IMR-90 (cell line): ENCODE measurements around the gene TOMM20. TPM values are rescaled to one million over a fixed set of nuclear protein-coding genes. Genes with fewer than 3 reads are reported as not detected.

Source experiments
- ATAC-seq: fragments of 200-7000 bp; cut with Tn5 transposase; 2 replicates; pipeline ENCODE4 v1.9.1; 2020; ENCODE audit warnings: low read depth, mild to moderate bottlenecking, moderate library complexity
- BruUV-seq: library from RNA; stranded (reverse); fragments of 400-500 nt; replicated peaks from 2 replicates; lab custom pipeline; 2021; lab: Mats Ljungman, UMichigan
- CTCF ChIA-PET: fragments of 300-600 bp; formaldehyde crosslinking; extraction: SDS; loops from one replicate; lab custom pipeline; 2021; ENCODE audit warnings: antibody characterized with exemption; lab: Yijun Ruan, JAX
- POLR2A ChIA-PET: fragments of 300-600 bp; sonication (Branson Sonifier 250); formaldehyde crosslinking; loops from one replicate; lab custom pipeline; 2022; ENCODE audit warnings: antibody characterized with exemption; ENCODE audit not compliant: unreplicated experiment; lab: Charles Lee
- DNase-seq: peaks from one replicate; pipeline ENCODE4 v3.0.0; 2013
- H2AFZ ChIP-seq: replicated peaks from 2 replicates; pipeline ENCODE3; 2013; ENCODE audit warnings: low read length, mild to moderate bottlenecking; ENCODE audit not compliant: poor library complexity
- H2AK5ac ChIP-seq: 2 replicates; pipeline ENCODE4 v1.6.1; 2013; ENCODE audit warnings: low read depth, low read length, inconsistent platforms
- H2AK9ac ChIP-seq: replicated peaks from 2 replicates; pipeline ENCODE3; 2013; ENCODE audit warnings: mild to moderate bottlenecking, low read depth, low read length, moderate library complexity; ENCODE audit not compliant: poor library complexity
- H2BK120ac ChIP-seq: 2 replicates; pipeline ENCODE4 v1.6.1; 2013; ENCODE audit warnings: low read depth, low read length, inconsistent platforms
- H2BK15ac ChIP-seq: 3 replicates; pipeline ENCODE4 v1.6.1; 2013; ENCODE audit warnings: low read depth, low read length, inconsistent platforms
- H2BK20ac ChIP-seq: 2 replicates; pipeline ENCODE4 v1.6.1; 2013; ENCODE audit warnings: low read depth, mild to moderate bottlenecking, inconsistent platforms, low read length, moderate library complexity
- H2BK5ac ChIP-seq: 2 replicates; pipeline ENCODE4 v1.6.1; 2013; ENCODE audit warnings: mild to moderate bottlenecking, low read depth, low read length, inconsistent platforms; ENCODE audit not compliant: poor library complexity, severe bottlenecking
- H3K14ac ChIP-seq: replicated peaks from 2 replicates; pipeline ENCODE4 v1.6.1; 2013; ENCODE audit warnings: low read depth, low read length, inconsistent platforms
- H3K18ac ChIP-seq: 2 replicates; pipeline ENCODE4 v1.6.1; 2013; ENCODE audit warnings: low read depth, low read length, control low read depth
- H3K23ac ChIP-seq: 2 replicates; pipeline ENCODE4 v1.6.1; 2013; ENCODE audit warnings: low read depth, low read length, inconsistent platforms
- H3K27ac ChIP-seq: 2 replicates; pipeline ENCODE4 v1.5.1; 2013; ENCODE audit warnings: mild to moderate bottlenecking, control low read depth, low read length; ENCODE audit not compliant: insufficient read depth
- H3K27me3 ChIP-seq: 2 replicates; pipeline ENCODE4 v1.6.1; 2013; ENCODE audit warnings: low read length; ENCODE audit not compliant: control insufficient read depth, insufficient read depth
- H3K36me3 ChIP-seq: 2 replicates; pipeline ENCODE4 v1.6.1; 2013; ENCODE audit warnings: low read length, mixed read lengths; ENCODE audit not compliant: control insufficient read depth, insufficient read depth
- H3K4ac ChIP-seq: 2 replicates; pipeline ENCODE4 v1.6.1; 2013; ENCODE audit warnings: low read depth, low read length, inconsistent platforms
- H3K4me1 ChIP-seq: 2 replicates; pipeline ENCODE4 v1.6.1; 2013; ENCODE audit warnings: low read length, mixed read lengths; ENCODE audit not compliant: control insufficient read depth, insufficient read depth
- H3K4me2 ChIP-seq: 2 replicates; pipeline ENCODE4 v1.6.1; 2013; ENCODE audit warnings: low read depth, mild to moderate bottlenecking, control low read depth, low read length, moderate library complexity
- H3K4me3 ChIP-seq: 2 replicates; pipeline ENCODE4 v1.5.1; 2013; ENCODE audit warnings: low read depth, mild to moderate bottlenecking, control low read depth, low read length, moderate library complexity; ENCODE audit not compliant: insufficient read depth
- H3K56ac ChIP-seq: 2 replicates; pipeline ENCODE4 v1.6.1; 2013; ENCODE audit warnings: low read length, inconsistent platforms; ENCODE audit not compliant: insufficient read depth; ENCODE audit errors: extremely low read depth
- H3K79me1 ChIP-seq, 2 experiments: 2 replicates each; pipeline ENCODE4 v1.6.1; 2013; ENCODE audit warnings: low read length in 2 of 2, inconsistent platforms in 1 of 2, low read depth in 1 of 2
- H3K9ac ChIP-seq: 2 replicates; pipeline ENCODE4 v1.6.1; 2013; ENCODE audit warnings: low read depth, low read length, control low read depth
- H3K9me1 ChIP-seq: 2 replicates; pipeline ENCODE4 v1.6.1; 2013; ENCODE audit warnings: low read length, inconsistent platforms; ENCODE audit not compliant: insufficient read depth
- H3K9me3 ChIP-seq: 2 replicates; pipeline ENCODE4 v1.6.1; 2013; ENCODE audit warnings: low read length; ENCODE audit not compliant: control insufficient read depth, insufficient read depth
- H4K20me1 ChIP-seq: 2 replicates; pipeline ENCODE4 v1.6.1; 2013; ENCODE audit warnings: low read length, inconsistent platforms; ENCODE audit not compliant: insufficient read depth
- H4K5ac ChIP-seq: 2 replicates; pipeline ENCODE4 v1.6.1; 2013; ENCODE audit warnings: mild to moderate bottlenecking, low read depth, low read length, control low read depth
- H4K8ac ChIP-seq, 2 experiments: 2 replicates each; pipeline ENCODE4 v1.6.1; 2013; ENCODE audit warnings: low read depth in 2 of 2, low read length in 2 of 2, control low read depth in 1 of 2, inconsistent platforms in 1 of 2
- H4K91ac ChIP-seq: 2 replicates; pipeline ENCODE4 v1.6.1; 2013; ENCODE audit warnings: low read depth, low read length, inconsistent platforms; ENCODE audit not compliant: insufficient read depth
- BHLHE40 ChIP-seq: fragments of 150-350 bp; IDR thresholded peaks from 2 replicates; pipeline ENCODE4 v1.6.1; 2016; ENCODE audit warnings: mild to moderate bottlenecking, low read depth, low read length
- CHD1 ChIP-seq: IDR thresholded peaks from 2 replicates; pipeline ENCODE4 v1.6.1; 2012; ENCODE audit warnings: low read depth, low read length, improper control_type of control experiment
- CTCF ChIP-seq: conservative IDR thresholded peaks from 2 replicates; pipeline ENCODE4 v1.5.1; 2012; ENCODE audit warnings: mild to moderate bottlenecking, low read depth, low read length, improper control_type of control experiment
- ELK1 ChIP-seq: fragments of 150-350 bp; IDR thresholded peaks from 2 replicates; pipeline ENCODE4 v1.6.1; 2016; ENCODE audit warnings: low read depth, mild to moderate bottlenecking, low read length, moderate library complexity, borderline replicate concordance
- MAZ ChIP-seq: IDR thresholded peaks from 2 replicates; pipeline ENCODE4 v1.6.1; 2012; ENCODE audit warnings: low read depth, mild to moderate bottlenecking, low read length, improper control_type of control experiment, moderate library complexity, borderline replicate concordance
- MXI1 ChIP-seq: IDR thresholded peaks from 2 replicates; pipeline ENCODE4 v1.6.1; 2012; ENCODE audit warnings: low read depth, mild to moderate bottlenecking, low read length, moderate library complexity, borderline replicate concordance
- USF2 ChIP-seq: fragments of 150-350 bp; IDR thresholded peaks from 2 replicates; pipeline ENCODE4 v1.6.1; 2017; ENCODE audit warnings: mild to moderate bottlenecking, antibody characterized with exemption, low read length, low read depth
- WGBS, 2 experiments: methylation state at CpG; one replicate each; pipeline versions ENCODE4 v1.1.5 to v1.1.7; 2013; ENCODE audit warnings: missing lambda C conversion rate in 2 of 2; ENCODE audit not compliant: insufficient read length in 1 of 2; ENCODE audit errors: extremely low coverage in 2 of 2; 5-methylcytosine and 5-hydroxymethylcytosine counted together
- dilution Hi-C: fragments of 300-500 bp; cut with HindIII; formaldehyde crosslinking; loops from one replicate; pipeline ENCODE4 v1.14.3; 2018; ENCODE audit warnings: low sequenced_read_pairs; ENCODE audit not compliant: unreplicated experiment
- in situ Hi-C: fragments of 300-500 bp; cut with MboI; formaldehyde crosslinking; loops from 3 replicates; pipeline ENCODE4 v1.14.3; 2019; ENCODE audit warnings: low sequenced_read_pairs, inconsistent platforms, mixed read lengths
- intact Hi-C: fragments of 100-400 bp; cut with micrococcal nuclease; formaldehyde crosslinking; loops from 2 replicates; pipeline ENCODE4 v1.10.0; 2022
- polyA plus RNA-seq, 3 experiments: library from polyadenylated mRNA; depleted of rRNA; stranded (reverse); fragments of >200 nt; gene quantifications; 2 replicates each; pipeline ENCODE4 v1.2.3, GENCODE V29; 2012; ENCODE audit warnings: low replicate concordance in 1 of 3
- total RNA-seq: library from RNA; depleted of rRNA; stranded (reverse); fragments of >200 nt; gene quantifications from 2 replicates; pipeline ENCODE4 v1.2.3, GENCODE V29; 2012

TOMM20 gene
- total and polyA plus RNA-seq, 2 of the 4 experiments (the other 2 are of a cell fraction) = 75.3 to 84.4 TPM

- Histone ChIP-seq H3K14ac (no peak overlapping the region), H3K9me3 (no peaks in the 10 kb centered on the region), H2BK20ac (no peak overlapping the region), H3K9ac (no peak overlapping the region), H2AK5ac (no peak overlapping the region), H3K4me3 (no peak overlapping the region), H3K79me1 (peaks cover 40 to 59% of the 10 kb centered on the region in 2 experiments), H4K91ac (no peak overlapping the region), H3K27ac (no peak overlapping the region), H3K56ac (no peak overlapping the region), H3K27me3 (no peaks in the 10 kb centered on the region), H3K9me1 (peaks cover 15% of the 10 kb centered on the region), H3K4me2 (no peak overlapping the region), H3K23ac (no peak overlapping the region), H3K4me1 (peaks cover 2% of the 10 kb centered on the region), H4K8ac (no peak overlapping the region), H3K18ac (no peak overlapping the region), H3K36me3 (peaks cover 36% of the 10 kb centered on the region), H4K20me1 (no peaks in the 10 kb centered on the region), H3K4ac (no peak overlapping the region), H2AFZ (no peak overlapping the region), H2BK15ac (no peak overlapping the region), H4K5ac (no peak overlapping the region), H2BK5ac (no peak overlapping the region), H2BK120ac (no peak overlapping the region), H2AK9ac (no peak overlapping the region)
- ChIA-PET POLR2A (no interaction called here), CTCF (no interaction called here)
- dilution Hi-C loops = no loop called here
- 90% methylated on average over 2 of the region's 4 CpGs; no CpG with 5 or more reads in 1 of the 2 experiments for WGBS, 2 experiments
- ATAC-seq = no peak
- no TSS peak for BruUV-seq
- intact Hi-C loops = no loop called here
- in situ Hi-C loops = no loop called here
- no peak for TF ChIP-seq ELK1
- no peak for TF ChIP-seq MXI1
- no peak for TF ChIP-seq CTCF
- TF ChIP-seq CHD1 = no peak
- no peak for TF ChIP-seq MAZ
- no peak for TF ChIP-seq BHLHE40
- no peak for TF ChIP-seq USF2
- DNase-seq = no peak
Observed at GRCh38 chr1:235157150-235157549, 28.5 kb upstream of the TOMM20 start.
